HG03432 (cell line): ENCODE measurements around the gene OR2A2.
"Not testable (repeated sequence)": the region's sequence is repeated elsewhere in the genome, so short reads cannot be mapped to it uniquely, and the experiment has no call there.

ENCODE experiments used
- ATAC-seq: cut with Tn5 transposase; IDR thresholded peaks from one replicate; pipeline ENCODE4 v1.9.1; 2021; ENCODE audit warnings: mild to moderate bottlenecking, moderate library complexity; ENCODE audit not compliant: unreplicated experiment

OR2A2 gene

GRCh38 chr7:144109283-144109682 lies at the start of gene OR2A2:
OR2A2 (plus strand) TSS chr7:144109583; CDS start chr7:144109583, 0 bp downstream.
- no peak for ATAC-seq

- ATAC-seq: no peak
Measured at GRCh38 chr7:144063710-144064109, 45.7 kb upstream of the OR2A2 start.

GRCh38 chr7:144069511-144069910 lies 39.9 kb upstream of the OR2A2 start, which contains the start of gene OR2A25:
OR2A25 (plus strand) TSS chr7:144069811; CDS start chr7:144074220, 4,409 bp downstream.
- no peak for ATAC-seq

- no peak for ATAC-seq
Measured at GRCh38 chr7:144069953-144070352, 39.4 kb upstream of the OR2A2 start.

GRCh38 chr7:144074374-144074773 lies 35.0 kb upstream of the OR2A2 start:
- ATAC-seq: no peak

GRCh38 chr7:144085978-144086377 lies 23.4 kb upstream of the OR2A2 start, which contains the start of gene OR2A12:
OR2A12 (plus strand) TSS chr7:144086278; CDS start chr7:144095108, 8,830 bp downstream.
- ATAC-seq: no peak

GRCh38 chr7:144086730-144087129 lies 22.7 kb upstream of the OR2A2 start:
- ATAC-seq: no peak

- no peak for ATAC-seq
Measured at GRCh38 chr7:144087230-144087629, 22.2 kb upstream of the OR2A2 start.

GRCh38 chr7:144090667-144091066 lies 18.7 kb upstream of the OR2A2 start:
- no peak for ATAC-seq

- no peak for ATAC-seq
Measured at GRCh38 chr7:144098776-144099175, 10.6 kb upstream of the OR2A2 start.

GRCh38 chr7:144100607-144101006 lies 8.8 kb upstream of the OR2A2 start:
- no peak for ATAC-seq

- ATAC-seq: no peak
Measured at GRCh38 chr7:144102041-144102440, 7.3 kb upstream of the OR2A2 start.

GRCh38 chr7:144105211-144105610 lies 4.2 kb upstream of the OR2A2 start:
- no peak for ATAC-seq

GRCh38 chr7:144110272-144110671 lies 889 bp downstream of the OR2A2 start:
- ATAC-seq: no peak

GRCh38 chr7:144113651-144114050 lies 4.3 kb downstream of the OR2A2 start:
- no peak for ATAC-seq

GRCh38 chr7:144118341-144118740 lies 9.0 kb downstream of the OR2A2 start:
- ATAC-seq: no peak

- no peak for ATAC-seq
Measured at GRCh38 chr7:144122876-144123275, 13.5 kb downstream of the OR2A2 start, which contains the start of gene OR2A14. OR2A14 (plus strand) TSS chr7:144123176; CDS start chr7:144129113, 5,937 bp downstream.

GRCh38 chr7:144127714-144128334 lies 18.4 kb downstream of the OR2A2 start:
- peak; percentile 100 for ATAC-seq

- ATAC-seq: not testable (repeated sequence)
Measured at GRCh38 chr7:144129601-144130000, 20.2 kb downstream of the OR2A2 start.

- ATAC-seq: no peak
Measured at GRCh38 chr7:144130730-144131129, 21.3 kb downstream of the OR2A2 start.

- no peak for ATAC-seq
Measured at GRCh38 chr7:144132262-144132661, 22.9 kb downstream of the OR2A2 start.

- no peak for ATAC-seq
Measured at GRCh38 chr7:144133307-144133706, 23.9 kb downstream of the OR2A2 start.

- ATAC-seq: no peak
Measured at GRCh38 chr7:144134116-144134515, 24.7 kb downstream of the OR2A2 start.
